GDM1 (cell line): ENCODE measurements around the gene CCT5.

Source experiments
- DNase-seq: peaks from one replicate; lab custom pipeline; 2025; lab: John Stamatoyannopoulos, UW

Gene CCT5

DNA sequence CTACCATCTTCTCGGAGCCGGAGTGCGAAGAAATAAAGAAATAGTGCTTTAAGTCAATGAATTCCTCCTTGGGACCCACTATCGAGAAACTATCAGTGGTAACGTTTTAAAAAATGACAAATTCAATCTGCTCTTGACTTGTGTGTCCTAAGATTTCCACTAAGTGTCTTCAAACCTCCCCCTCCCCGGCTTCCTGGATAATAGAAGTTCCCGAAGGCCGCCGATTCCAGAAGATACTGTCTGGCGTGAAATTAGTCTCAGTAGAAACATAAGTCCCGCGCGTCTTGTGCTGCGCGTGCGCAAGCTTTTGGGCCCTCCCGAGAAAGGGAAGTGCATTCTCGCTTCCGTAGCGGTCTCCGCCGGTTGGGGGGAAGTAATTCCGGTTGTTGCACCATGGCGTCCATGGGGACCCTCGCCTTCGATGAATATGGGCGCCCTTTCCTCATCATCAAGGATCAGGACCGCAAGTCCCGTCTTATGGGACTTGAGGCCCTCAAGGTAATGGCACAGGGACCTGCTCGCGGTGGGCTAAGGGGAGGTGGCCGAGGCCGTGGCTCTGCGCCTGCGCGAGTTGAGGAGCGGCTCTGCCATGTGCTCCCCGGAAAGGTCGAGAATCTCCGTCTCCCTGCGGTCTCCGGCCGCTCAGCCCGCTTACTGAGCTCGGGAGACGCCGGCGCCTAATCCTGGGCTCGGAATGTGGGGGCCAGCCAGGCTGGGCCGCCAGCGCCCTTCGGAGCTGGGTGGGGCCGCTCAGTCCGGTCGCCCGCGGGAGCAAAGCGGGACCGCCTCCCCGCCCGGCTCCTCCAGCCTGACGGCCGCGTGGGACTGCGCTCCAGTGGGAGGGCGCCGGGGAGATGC is at the start of gene CCT5:
Gene CCT5, plus strand, starts transcription at position 333 of the 858 bp plus-strand sequence. Its CDS starts 61 bp downstream, at position 394.
- DNase-seq, result peak; percentile 95

- DNase-seq, result no peak
Observed at GRCh38 chr5:10201223-10201868, 48.7 kb upstream of the CCT5 start.

- DNase-seq, result no peak
Observed at GRCh38 chr5:10202089-10202910, 47.8 kb upstream of the CCT5 start.

DNA sequence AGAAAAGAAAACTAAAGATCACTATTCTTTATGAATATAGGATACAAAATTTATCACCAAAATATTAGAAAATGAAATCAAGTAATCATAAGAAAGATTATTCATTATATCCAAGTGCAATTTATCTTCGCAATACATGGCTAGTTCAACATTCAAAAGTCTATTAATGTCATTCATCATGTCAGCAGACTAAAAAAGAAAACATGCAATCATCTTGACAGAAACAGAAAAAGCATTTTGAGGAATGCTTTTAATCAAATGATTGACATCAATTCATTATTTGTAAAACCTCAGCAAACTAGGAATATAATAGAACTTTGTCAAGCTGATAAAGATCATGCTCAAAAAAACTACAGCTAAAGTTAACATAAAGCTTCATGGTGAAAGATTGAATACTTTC is 41.1 kb upstream of the CCT5 start:
- DNase-seq, result no peak

DNA sequence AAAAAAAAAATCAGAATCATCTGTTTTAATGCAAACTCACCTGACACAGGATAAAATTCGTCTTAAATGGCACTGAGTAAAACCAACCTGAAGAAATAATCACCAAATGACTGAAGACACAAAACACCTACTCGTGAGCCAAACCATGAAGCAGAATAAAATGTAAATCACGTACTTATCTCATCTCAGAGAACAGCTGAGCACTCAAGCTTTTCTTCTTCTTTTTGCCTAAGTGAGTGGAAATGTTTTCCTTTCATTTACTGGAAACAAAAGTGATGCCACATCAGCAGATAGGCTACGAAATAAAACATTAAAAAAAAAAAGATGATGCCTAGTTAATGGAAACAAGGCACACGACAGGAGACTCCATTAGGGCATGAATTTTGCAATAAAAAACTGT is 36.8 kb upstream of the CCT5 start:
- DNase-seq, result no peak

DNA sequence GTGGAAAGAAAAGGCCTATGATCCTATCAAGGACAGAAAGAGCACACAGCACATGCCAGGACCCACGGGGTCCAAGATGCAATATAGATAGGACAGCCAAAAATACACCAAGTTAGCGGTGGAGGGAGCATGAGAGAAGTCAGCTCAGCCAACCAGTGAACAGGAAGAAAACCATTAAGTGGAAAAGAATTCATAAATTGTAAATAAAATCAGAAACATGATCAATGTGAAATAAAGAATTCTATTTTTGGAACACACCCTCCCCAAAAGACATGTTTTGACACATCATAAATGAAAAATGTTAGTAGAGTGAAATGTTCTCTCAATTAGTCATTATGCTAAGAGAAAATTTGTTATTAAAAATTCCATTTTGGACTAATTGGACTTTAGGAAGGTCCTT is 36.0 kb upstream of the CCT5 start:
- DNase-seq, result no peak

DNA sequence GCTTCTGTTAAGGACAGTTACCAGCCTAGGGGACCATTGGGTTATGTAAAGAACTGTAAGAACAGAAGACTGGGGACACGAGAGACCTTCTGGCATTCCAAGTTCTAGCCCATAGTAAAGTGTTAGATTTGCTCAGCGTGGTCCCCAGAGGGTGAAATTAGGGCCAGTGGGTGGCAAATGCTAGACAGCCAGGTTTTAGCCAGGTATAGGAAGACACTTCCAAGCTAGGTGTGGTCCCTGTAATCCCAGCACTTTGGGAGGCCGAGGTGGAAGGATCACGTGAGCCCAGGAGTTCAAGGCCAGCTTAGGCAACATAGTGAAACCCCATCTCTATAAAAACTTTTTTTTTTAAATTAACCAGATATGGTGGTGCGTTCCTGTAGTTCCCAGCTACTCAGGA is 34.7 kb upstream of the CCT5 start:
- DNase-seq, result no peak

DNA sequence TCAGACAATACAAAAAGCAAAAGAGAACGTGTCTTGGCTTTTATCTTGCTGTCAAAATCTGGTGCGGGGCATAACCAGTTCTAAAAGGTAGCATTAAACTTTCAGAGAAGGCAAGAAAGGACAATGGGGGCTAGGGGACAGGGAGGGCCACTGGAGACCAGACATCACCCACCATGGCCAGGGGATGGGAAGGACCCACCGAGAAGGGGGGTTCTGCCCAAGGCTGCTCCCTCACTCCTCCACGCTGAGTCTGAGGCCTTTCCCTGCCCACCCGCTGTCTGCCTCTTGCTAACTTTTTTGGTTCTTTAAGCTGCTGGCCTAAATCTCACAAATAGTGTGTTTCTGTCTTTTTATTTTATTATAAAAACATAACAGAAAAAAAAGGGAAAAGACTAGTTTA is 34.0 kb upstream of the CCT5 start:
- no peak for DNase-seq

GRCh38 chr5:10218658-10219057 is 31.4 kb upstream of the CCT5 start:
- no peak for DNase-seq

- no peak for DNase-seq
Observed at GRCh38 chr5:10219068-10219467, 31.0 kb upstream of the CCT5 start.

GRCh38 chr5:10220248-10220647 is 29.8 kb upstream of the CCT5 start:
- DNase-seq, result no peak

GRCh38 chr5:10222326-10222725 is 27.8 kb upstream of the CCT5 start:
- no peak for DNase-seq

GRCh38 chr5:10227379-10227778 is 22.7 kb upstream of the CCT5 start:
- DNase-seq, result no peak

DNA sequence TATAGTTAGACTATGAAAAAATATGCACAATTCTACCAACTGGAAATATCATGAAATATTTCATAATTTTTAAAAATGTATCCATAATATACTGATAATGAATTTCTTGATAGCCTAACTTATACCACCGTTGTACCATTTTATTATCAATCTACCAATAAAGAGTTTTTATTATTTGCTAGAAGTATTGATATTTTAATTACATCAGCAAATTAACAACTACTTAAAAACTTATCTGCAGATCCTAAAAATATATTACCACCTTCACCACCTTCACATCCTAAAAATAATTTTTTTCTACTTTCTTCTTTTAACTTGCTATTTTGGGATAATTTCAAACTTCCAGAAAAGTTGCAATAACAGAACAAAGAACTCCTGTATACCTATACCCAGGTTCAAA is 21.8 kb upstream of the CCT5 start:
- no peak for DNase-seq

- no peak for DNase-seq
Observed at GRCh38 chr5:10229306-10230048, 20.6 kb upstream of the CCT5 start.

GRCh38 chr5:10232386-10232785 is 17.7 kb upstream of the CCT5 start:
- DNase-seq, result no peak

GRCh38 chr5:10233011-10233410 is 17.1 kb upstream of the CCT5 start:
- DNase-seq, result no peak

DNA sequence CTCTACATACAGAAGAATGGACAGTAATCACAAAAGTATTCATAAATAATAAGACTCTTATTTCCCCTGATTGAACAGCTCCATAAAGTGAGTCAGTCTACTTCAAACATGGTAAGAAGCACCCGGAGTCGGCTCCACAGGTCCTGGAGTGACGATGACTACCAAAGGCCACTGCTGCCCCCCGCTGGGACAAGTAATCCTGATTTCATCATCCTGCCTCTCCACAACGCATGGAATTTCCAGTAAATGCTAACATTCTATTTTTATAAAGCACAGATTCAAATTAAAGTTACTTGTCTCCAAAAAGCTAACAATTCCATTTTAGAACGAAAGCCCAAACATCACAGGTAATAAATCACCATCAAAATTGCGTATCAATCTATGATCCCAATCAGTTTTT is 16.6 kb upstream of the CCT5 start:
- no peak for DNase-seq

GRCh38 chr5:10235350-10235749 is 14.7 kb upstream of the CCT5 start:
- DNase-seq, result no peak

DNA sequence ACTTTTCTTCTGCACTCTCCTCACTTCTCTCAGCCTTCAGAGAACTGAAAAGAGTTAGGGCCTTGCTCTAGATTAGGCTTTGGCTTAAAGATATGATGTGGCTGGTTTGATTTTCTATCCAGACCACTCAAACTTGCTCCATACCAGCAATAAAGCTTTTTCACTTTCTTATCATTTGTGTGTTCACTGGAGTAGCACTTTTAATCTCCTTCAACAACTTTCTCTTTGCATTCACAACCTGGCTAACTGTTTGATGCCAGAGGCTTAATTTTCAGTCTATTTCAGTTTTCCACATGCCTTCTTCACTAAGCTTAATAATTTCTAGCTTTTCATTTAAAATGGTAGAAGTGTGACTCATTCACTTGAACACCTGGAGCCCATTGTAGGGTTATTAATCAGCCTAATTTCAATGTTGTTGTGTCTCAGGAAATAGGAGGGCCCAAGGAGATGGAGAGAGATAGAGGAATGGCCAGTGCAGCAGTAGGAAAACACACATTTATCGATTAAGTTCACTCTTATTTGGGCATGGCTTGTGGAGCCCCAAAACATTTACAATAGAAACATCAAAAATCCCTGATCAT is 6.3 kb upstream of the CCT5 start:
- DNase-seq, result no peak

GRCh38 chr5:10244342-10244944 is 5.6 kb upstream of the CCT5 start:
- no peak for DNase-seq
